ENCODE results near the gene FAU.

The FAU gene

DNA sequence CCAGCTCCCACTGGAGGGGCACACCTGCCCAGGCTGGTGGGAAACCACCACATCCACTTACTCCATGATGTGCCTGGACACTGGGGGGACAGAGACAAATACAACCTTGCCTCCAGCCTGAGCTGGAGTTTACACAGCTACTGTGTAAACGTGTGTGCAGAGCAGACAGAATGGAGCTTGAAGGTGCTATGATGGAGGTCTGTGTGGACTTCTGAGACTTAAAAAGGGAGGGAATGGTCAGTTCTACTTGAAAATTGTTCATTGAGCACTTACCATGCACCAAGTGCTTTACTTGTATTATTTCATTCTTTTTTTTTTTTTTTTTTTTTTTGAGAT lies 49.3 kb downstream of the FAU start:
- no peak for DNase-seq

DNA sequence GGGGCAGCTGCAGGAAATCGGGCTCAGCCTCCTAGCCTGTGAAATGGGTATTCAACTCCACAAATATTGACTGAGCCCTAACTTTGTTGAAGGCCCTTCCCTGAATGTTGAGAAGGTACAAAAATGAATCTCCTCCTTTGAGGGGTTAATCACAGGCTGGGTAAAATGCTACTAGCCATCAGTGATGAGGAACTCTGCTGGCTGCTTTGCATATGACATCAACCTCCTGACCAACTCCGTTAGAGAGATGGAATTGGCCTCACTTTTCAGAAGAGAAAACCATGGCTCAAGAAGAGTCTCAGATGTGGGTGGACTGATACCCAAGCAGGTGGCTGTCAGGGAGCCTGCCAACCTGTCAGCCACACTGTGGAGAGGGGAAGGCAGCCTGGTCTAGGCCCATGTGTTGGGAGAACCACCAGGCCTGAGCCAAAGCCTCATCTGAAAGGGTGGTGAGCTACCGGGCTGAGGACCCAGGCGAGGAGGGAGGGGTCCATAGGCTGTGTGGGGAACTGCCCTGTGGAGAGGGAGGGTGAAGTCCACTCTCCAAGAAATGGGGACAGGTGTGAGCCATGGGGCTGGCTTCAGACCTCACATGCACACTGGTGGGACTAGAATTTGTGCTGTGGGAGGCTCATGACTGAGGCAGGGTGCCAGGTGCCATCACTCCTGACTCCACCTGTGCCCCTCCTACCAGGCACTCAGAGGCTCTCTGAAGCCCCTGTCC lies 49.9 kb downstream of the FAU start:
- DNase-seq, result no peak

Measured in stimulated activated CD4-positive, alpha-beta T cell treated with anti-CD3 and anti-CD28 coated beads, Interleukin-2, amount 100 ng/mL, for 24 hours (primary cell).